Measurements from ENCODE around the gene CFAP61.
"Not testable (repeated sequence)": the region's sequence is repeated elsewhere in the genome, so short reads cannot be mapped to it uniquely, and the experiment has no call there.

CFAP61 gene

GRCh38 chr20:20052074-20052970 lies at the start of gene CFAP61, which contains the start of gene CRNKL1:
CFAP61 (plus strand) TSS chr20:20052532; CDS start chr20:20056654, 4,122 bp downstream.
CRNKL1 (minus strand) TSS chr20:20052466; CDS start chr20:20052342, 124 bp downstream.
- DNase-seq (ENCODE audit: low read depth), result peak; percentile 93

- no peak for DNase-seq (ENCODE audit: low read depth)
Measured at GRCh38 chr20:20003031-20003954, 49.0 kb upstream of the CFAP61 start.

- DNase-seq (ENCODE audit: low read depth), result not testable (repeated sequence)
Measured at GRCh38 chr20:20003955-20004322, 48.4 kb upstream of the CFAP61 start.

DNA sequence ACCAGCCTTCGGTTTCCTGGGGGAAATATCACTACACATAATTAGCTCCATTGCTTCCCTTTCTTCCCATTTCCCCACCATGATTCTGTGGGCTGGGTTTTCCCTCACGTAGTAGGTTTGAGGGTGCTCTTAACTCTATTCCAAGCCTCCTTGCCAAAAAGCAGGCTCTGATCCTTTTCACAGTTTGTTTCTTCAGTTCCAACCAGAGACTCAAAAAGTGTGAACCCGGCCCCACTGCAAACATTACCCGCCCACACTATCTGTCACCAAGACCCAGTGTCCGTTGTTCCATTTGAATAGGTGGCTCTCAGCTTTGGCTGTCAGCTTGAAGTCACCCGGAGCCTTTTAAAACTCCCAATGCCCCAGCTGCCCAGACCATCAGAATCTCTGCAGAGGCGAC lies 47.0 kb upstream of the CFAP61 start:
- no peak for DNase-seq (ENCODE audit: low read depth)

GRCh38 chr20:20009784-20010253 lies 42.5 kb upstream of the CFAP61 start:
- DNase-seq (ENCODE audit: low read depth), result no peak

GRCh38 chr20:20010639-20011500 lies 41.5 kb upstream of the CFAP61 start:
- DNase-seq (ENCODE audit: low read depth), result no peak

DNA sequence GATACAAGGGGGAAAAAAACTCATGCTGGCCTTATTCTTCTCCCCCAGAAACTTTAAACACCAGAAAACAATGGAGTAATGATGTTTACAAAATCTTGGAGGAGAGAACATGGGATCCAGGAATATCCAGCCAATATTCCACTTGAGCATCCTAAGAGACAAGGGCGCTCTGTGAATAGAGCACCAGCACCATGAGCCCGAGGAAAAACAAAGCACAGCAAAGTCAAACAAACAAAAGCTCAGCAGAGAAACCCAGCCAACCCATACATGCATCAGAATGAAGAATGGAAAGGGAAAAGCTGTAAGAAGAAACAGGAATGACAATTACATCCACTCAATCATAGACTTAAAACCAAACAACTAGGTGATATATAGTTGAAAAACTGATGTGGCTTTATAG lies 39.8 kb upstream of the CFAP61 start:
- DNase-seq (ENCODE audit: low read depth), result no peak

GRCh38 chr20:20014659-20015058 lies 37.7 kb upstream of the CFAP61 start:
- DNase-seq (ENCODE audit: low read depth), result no peak

- peak; percentile 82 for DNase-seq (ENCODE audit: low read depth)
Measured at GRCh38 chr20:20017001-20017843, 35.1 kb upstream of the CFAP61 start, which contains the start of gene NAA20. NAA20 (plus strand) TSS chr20:20017362; CDS start chr20:20017397, 35 bp downstream.

GRCh38 chr20:20017844-20018185 lies 34.5 kb upstream of the CFAP61 start:
- DNase-seq (ENCODE audit: low read depth), result no peak

DNA sequence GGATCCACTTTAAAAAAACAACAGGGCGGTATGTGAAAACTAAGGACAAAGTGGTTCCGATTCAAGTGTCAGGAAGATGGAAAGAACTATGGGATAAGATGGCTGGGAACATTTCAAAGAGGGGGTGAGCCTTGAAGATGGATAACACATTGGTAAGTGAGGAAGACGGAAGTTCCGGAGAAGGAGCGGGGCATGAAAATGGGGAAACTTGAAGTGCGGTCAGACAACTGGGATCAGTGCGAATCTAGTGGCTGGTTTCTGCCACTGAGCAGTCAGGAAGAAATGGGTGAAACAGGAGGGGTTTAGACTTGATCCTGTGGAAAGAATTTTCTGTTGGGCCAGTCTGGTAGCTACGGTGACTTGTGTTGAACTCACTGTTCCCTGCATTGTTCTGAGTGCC lies 34.0 kb upstream of the CFAP61 start:
- DNase-seq (ENCODE audit: low read depth), result no peak

GRCh38 chr20:20019123-20019522 lies 33.2 kb upstream of the CFAP61 start:
- no peak for DNase-seq (ENCODE audit: low read depth)

DNA sequence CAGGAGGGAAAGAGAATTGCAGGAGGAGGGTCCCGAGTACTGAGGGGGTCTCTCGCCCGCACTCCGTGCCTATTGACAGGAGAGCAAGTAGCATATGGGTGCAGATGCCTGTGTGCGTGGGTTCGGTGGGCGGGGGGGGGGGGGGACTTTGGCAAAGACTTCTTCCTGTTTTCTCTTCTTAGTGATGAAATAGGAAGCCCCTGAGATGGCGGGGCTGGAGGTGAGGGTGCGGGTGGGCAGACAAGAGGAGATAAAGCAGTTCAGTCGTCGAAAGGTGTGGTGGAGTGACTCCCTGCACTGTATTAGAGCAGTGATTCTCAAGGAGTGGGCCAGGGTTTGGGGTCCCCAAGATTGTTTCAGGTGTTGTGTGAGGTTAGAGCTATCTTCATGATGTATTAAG lies 31.4 kb upstream of the CFAP61 start:
- no peak for DNase-seq (ENCODE audit: low read depth)

GRCh38 chr20:20021835-20022234 lies 30.5 kb upstream of the CFAP61 start:
- DNase-seq (ENCODE audit: low read depth), result no peak

DNA sequence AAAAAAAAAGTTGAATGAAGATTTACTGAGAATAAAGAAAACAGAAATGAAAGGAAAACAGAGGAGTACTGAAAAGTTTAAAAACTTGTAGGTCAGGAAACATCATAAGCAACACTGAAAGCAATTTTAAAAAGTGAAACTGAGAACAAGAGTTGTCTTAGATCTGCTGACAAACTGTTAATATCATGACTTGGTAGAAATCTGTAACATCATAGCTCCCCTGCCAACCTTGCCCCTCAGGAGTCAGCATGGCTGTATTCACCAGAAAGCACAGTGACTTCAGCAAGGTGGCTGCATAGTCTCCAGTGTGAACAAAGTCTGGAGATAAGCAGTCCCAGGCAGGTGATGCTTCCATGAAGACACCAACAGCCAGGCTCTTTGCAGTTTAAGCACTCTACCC lies 29.8 kb upstream of the CFAP61 start:
- no peak for DNase-seq (ENCODE audit: low read depth)

DNA sequence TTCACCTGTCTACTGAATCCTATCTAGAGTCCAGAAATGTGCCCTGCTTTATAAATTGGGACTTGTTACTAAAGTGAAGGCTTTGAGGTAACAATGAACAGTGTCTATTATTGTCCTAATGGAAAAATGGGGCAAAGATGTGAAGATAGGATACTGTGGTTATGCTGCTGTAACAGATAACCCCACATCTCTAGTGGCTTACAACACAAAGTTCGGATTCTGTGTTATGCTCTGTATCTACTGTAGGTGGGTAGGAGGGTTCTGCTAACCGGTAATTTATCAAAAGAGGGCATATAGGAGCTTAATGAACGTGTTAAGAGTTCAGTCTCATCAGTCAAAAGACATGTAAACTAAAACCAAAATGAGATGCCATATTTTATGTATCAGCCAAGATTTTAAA lies 28.9 kb upstream of the CFAP61 start:
- DNase-seq (ENCODE audit: low read depth), result no peak

DNA sequence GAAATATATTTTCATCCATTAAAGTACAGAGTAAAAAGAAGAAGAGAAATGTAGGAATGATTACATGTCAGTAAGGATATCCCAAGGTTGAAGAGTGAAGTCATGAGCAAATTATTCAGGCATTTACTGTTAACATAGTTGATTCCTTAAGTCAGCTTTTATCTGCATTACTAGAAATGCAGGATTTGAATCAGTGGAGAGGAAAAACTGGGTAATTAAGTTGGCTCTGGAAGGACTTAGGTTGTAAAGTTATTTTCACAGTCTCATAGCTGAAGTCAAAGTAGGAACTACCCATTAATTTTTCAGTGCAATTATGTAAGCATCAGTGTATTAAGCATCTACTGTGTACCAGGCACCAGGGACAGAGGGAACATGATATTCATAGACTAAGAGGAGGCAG lies 27.4 kb upstream of the CFAP61 start:
- DNase-seq (ENCODE audit: low read depth), result no peak

DNA sequence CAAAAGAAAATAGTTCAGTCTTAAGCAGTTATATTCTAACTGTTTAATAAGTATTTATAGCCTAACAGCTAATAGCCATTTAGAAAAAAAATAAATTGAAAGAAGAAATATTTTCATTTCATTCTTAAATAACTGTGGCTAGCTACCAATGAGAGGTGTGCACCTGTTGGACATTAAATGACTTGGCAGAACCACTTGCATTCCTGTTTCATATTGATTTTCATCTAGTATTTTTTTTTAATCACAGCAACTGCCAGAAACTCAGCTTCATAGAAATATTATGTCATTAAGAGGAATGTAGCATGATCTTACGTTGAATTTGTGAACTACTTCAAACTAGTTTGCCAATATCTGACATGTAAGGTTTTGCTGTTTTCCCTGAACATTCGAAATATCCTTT lies 25.0 kb upstream of the CFAP61 start:
- no peak for DNase-seq (ENCODE audit: low read depth)

DNA sequence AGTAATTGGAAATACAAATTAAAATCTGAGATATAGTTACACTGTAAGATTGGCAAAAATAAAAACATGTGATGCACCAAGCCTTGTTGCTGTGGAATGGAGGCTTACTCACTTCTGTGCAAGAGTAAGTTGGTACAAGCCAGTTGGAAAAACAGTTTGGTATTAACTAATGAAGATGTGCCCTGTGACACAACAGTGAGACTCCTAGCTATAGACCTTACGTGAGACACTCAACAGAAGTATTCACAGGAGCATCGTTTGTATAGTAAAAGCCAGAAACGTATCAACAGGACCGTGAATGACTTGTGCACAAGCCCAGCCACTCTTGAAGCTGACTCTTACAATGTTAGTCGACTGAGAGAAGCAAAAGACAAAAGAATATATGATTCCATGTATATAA lies 20.5 kb upstream of the CFAP61 start:
- no peak for DNase-seq (ENCODE audit: low read depth)

DNA sequence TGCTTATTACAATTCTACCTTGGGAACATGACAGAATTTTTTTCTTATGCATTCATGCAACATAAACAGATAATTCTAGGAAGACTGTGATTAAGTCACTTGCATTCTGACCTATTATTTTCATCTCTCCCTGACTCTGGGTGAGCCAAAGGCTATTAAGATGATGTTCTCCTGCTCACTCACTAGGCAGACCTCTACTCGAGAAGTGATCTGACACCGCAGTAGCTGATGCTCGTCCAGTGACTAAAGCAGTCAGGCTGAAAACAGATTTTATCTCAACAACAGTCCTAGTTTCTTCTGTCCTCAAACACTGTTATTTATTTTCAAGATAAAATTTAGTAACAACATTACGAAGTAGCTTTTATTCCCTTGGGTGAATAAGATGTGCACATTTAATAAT lies 17.8 kb upstream of the CFAP61 start:
- DNase-seq (ENCODE audit: low read depth), result no peak

DNA sequence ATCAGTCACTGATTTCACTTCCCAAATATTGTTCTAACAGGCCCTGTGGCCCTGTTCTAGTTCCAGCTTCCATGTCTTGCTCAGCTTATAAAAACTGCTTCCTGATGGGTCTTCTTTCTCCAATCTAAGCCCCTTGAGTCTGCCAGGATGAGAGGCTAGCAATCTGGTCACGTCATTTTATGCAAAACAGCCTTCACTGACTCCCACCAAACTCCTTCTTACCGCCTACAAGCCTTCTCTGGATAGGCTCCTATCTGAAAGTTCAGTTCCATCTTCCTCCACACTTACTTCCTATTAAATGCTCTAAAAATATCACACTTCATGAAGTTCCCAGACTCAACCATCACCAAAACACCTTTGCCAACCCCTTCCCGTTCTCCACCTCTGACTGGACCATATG lies 15.6 kb upstream of the CFAP61 start:
- no peak for DNase-seq (ENCODE audit: low read depth)

Data from activated T-helper 1 cell treated with Interleukin-2 at 50 U/mL for 16 hours (primary cell).